ENCODE results near the gene C19orf44. TPM values are rescaled to one million over a fixed set of nuclear protein-coding genes. Genes with fewer than 3 reads are reported as not detected.

The C19orf44 gene
- total RNA-seq, 1 donor from 2014 or later: 2.9 TPM

- no peak for DNase-seq
- no peak overlapping the region for H3K4me3 ChIP-seq
- H3K9me3 ChIP-seq (replicated peaks): no peaks in the 10 kb centered on the region
- no peak overlapping the region for H3K27ac ChIP-seq (replicated peaks)
- intact Hi-C loops (cut with micrococcal nuclease): no loop called here
- peaks cover 7% of the 10 kb centered on the region for H3K4me1 ChIP-seq
- no peak for TF ChIP-seq CTCF (IDR thresholded peaks at IDR 0.05; ENCODE audit: borderline replicate concordance)
- H3K36me3 ChIP-seq: peaks cover 84% of the 10 kb centered on the region
- H3K27me3 ChIP-seq (ENCODE audit: low read depth): no peaks in the 10 kb centered on the region
Observed at GRCh38 chr19:16564842-16565241, 68.6 kb downstream of the C19orf44 start.

- Histone ChIP-seq H3K27me3 (ENCODE audit: low read depth) (no peaks in the 10 kb centered on the region), H3K4me1 (peaks cover 18% of the 10 kb centered on the region), H3K4me3 (no peak overlapping the region), H3K36me3 (peaks cover 74% of the 10 kb centered on the region), H3K9me3 (replicated peaks) (no peaks in the 10 kb centered on the region), H3K27ac (replicated peaks) (no peak overlapping the region)
- TF ChIP-seq CTCF (IDR thresholded peaks at IDR 0.05; ENCODE audit: borderline replicate concordance): no peak
- intact Hi-C loops (cut with micrococcal nuclease): no loop called here
- DNase-seq: no peak
Observed at GRCh38 chr19:16566161-16566560, 70.0 kb downstream of the C19orf44 start.

DNA sequence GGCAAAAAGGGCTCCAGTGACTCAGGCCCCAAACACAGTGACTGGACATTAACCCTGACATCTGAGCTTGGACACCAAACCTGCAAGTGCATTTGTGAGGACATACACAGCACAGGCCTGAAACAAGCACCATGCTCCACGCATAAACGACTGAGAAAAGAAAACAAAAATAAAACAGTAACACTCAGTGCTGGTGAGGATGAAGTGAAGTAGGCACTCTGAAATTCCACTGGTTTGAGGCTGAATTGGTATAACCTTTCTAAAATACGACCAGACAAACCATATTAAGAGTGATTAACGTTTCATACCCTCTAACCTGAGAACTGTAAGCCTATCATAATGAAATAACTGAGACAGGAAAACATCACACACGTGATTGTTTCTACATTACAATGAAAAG lies 70.5 kb downstream of the C19orf44 start:
- no peak for TF ChIP-seq CTCF (IDR thresholded peaks at IDR 0.05; ENCODE audit: borderline replicate concordance)
- Histone ChIP-seq H3K36me3 (peaks cover 69% of the 10 kb centered on the region), H3K4me1 (peaks cover 23% of the 10 kb centered on the region), H3K27ac (replicated peaks) (no peak overlapping the region), H3K27me3 (ENCODE audit: low read depth) (no peaks in the 10 kb centered on the region), H3K4me3 (no peak overlapping the region), H3K9me3 (replicated peaks) (no peaks in the 10 kb centered on the region)
- no peak for DNase-seq
- intact Hi-C loops (cut with micrococcal nuclease): no loop called here

DNA sequence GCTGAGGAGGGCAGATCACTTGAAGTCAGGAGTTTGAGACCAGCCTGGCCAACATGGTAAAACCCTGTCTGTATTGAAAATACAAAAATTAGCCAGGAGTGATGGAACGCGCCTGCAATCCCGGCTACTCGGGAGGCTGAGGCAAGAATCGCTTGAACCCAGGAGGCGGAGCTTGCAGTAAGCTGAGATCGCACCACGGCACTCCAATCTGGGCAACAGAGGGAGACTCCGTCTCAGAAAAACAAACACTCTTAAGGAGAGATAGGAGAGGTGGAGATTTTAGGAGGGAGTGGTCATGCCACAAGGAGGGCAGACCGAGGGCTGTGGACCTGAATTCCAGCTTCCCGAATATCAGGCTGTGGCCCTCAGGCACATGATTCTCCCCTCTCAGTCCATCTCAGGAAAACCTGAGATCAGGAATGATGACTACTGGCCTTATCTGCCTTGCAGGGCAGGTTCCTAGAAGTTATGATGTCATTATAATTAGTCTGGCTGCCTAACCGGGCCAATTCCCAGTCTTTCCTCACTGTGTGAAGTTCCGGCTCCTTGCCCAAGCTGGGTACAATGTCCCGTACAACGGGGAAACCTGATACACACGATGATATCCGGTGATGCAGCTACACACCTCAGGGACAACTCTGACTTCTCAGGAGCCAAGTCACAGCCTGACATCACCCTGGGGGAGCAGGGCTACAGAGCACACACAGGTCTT lies 73.6 kb downstream of the C19orf44 start:
- Histone ChIP-seq H3K27ac (replicated peaks) (no peak overlapping the region), H3K4me3 (no peak overlapping the region), H3K4me1 (peaks cover 50% of the 10 kb centered on the region), H3K9me3 (replicated peaks) (no peaks in the 10 kb centered on the region), H3K27me3 (ENCODE audit: low read depth) (no peaks in the 10 kb centered on the region), H3K36me3 (peaks cover 39% of the 10 kb centered on the region)
- intact Hi-C loops (cut with micrococcal nuclease): no loop called here
- no peak for DNase-seq
- TF ChIP-seq CTCF (IDR thresholded peaks at IDR 0.05; ENCODE audit: borderline replicate concordance): no peak

Other genes starting within 250 kb of the C19orf44 start
- gene KLF2, start 171.6 kb upstream of the C19orf44 start, total RNA-seq: 65.2 TPM
- 68.1 TPM for gene EPS15L1, start 24.4 kb upstream of the C19orf44 start, total RNA-seq
- gene CALR3, start 227 bp upstream of the C19orf44 start, total RNA-seq: not detected
- 19.3 TPM for gene CHERP, start 46.0 kb downstream of the C19orf44 start, total RNA-seq
- 26.8 TPM for gene SLC35E1, start 76.0 kb downstream of the C19orf44 start, total RNA-seq
- gene MED26, start 131.8 kb downstream of the C19orf44 start, total RNA-seq: 4.0 TPM
- 30.8 TPM for gene SMIM7, start 163.8 kb downstream of the C19orf44 start, total RNA-seq
- gene TMEM38A, start 164.7 kb downstream of the C19orf44 start, total RNA-seq: 44.6 TPM
- gene NWD1, start 223.5 kb downstream of the C19orf44 start, total RNA-seq: not detected